BJ (cell line): ENCODE measurements around the gene APLF. TPM values are rescaled to one million over a fixed set of nuclear protein-coding genes. Genes with fewer than 3 reads are reported as not detected.

ENCODE experiments used
- CTCF ChIA-PET: fragments of 350-600 bp; formaldehyde crosslinking; extraction: SDS; loops from one replicate; lab custom pipeline; 2021; ENCODE audit warnings: antibody characterized with exemption, inconsistent platforms; lab: Yijun Ruan, JAX
- POLR2A ChIA-PET: fragments of 300-600 bp; sonication (Branson Sonifier 250); formaldehyde crosslinking; extraction: SDS; loops from one replicate; lab custom pipeline; 2021; ENCODE audit warnings: antibody characterized with exemption; lab: Charles Lee
- DNase-seq: peaks from one replicate; pipeline ENCODE4 v3.0.0-alpha.2; 2011; ENCODE audit warnings: low read depth
- H3K27me3 ChIP-seq: 2 replicates; pipeline ENCODE4 v1.6.0; 2011; ENCODE audit warnings: low read length; ENCODE audit not compliant: control insufficient read depth, insufficient read depth
- H3K36me3 ChIP-seq: 2 replicates; pipeline ENCODE4 v1.5.1; 2011; ENCODE audit warnings: low read length; ENCODE audit not compliant: control insufficient read depth, insufficient read depth
- H3K4me3 ChIP-seq: 2 replicates; pipeline ENCODE4 v1.5.1; 2011; ENCODE audit warnings: low read depth, mild to moderate bottlenecking, control low read depth, low read length
- polyA plus RNA-seq: library from polyadenylated mRNA; depleted of rRNA; stranded (reverse); fragments of >200 nt; gene quantifications from 2 replicates; pipeline ENCODE4 v1.2.3, GENCODE V29; 2011
- TF ChIP-seq, protein P1 (sequence below): IDR thresholded peaks from 2 replicates; pipeline ENCODE4 v1.5.1; 2011; ENCODE audit warnings: low read depth, mild to moderate bottlenecking, control low read depth, inconsistent platforms, low read length, moderate library complexity; ENCODE audit not compliant: insufficient read depth

The APLF gene
- polyA plus RNA-seq, 1 experiment: 1.2 TPM

DNA sequence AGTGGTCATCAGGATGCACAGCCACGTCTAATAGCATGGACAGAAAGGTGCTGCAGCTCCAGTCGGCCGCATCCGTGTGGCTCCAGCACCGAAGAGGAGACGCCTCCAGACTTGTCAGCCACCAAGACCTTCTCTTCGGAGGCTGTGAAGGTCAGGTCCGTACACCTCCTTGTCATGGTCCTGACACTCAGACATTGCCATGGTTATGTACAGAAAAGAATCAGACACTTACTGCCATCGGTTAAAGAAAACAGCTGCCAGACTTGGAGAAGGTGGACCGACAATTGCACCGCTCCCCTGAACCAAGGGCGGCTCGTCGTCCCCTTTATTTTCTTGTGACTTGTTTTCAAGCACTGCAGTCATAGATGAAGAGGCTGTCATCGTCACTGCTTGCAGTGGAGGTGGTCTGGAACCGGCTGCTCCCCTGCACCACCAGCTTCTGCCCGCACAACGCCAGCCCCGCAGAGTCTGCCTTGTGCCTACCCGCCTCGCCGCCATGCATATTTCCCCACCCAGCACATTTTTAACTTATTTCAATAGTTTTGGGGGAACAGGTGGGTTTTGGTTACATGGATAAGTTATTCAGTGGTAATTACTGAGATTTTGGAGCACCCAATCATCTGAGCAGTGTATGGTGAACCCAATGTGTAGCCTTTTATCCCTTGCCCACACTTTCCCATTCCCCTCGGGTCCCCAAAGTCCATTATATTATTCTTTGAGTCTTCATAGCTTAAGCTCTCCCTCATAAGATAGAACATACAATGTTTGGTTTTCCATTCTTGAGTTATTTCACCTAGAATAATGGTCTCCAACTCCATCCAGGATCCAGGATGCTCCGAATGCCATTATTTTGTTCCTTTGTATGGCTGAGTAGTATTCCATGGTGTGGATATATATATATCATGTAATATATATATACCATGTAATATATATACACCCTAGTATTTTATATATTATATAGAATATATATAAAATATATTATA is 18.4 kb upstream of the APLF start:
- peaks cover 5% of the 10 kb centered on the region; the same call in 1 of the 2 replicates for H3K27me3 ChIP-seq
- ChIA-PET POLR2A (no interaction called here), CTCF (interaction anchor here (0.6 to 1.7 kb wide), 3 partner anchors 13 to 125 kb away, joined by 3 to 7 read pairs (median 6); no protein-coding TSS in a partner anchor)
- no peaks in the 10 kb centered on the region for H3K36me3 ChIP-seq
- TF ChIP-seq, protein P1, sequence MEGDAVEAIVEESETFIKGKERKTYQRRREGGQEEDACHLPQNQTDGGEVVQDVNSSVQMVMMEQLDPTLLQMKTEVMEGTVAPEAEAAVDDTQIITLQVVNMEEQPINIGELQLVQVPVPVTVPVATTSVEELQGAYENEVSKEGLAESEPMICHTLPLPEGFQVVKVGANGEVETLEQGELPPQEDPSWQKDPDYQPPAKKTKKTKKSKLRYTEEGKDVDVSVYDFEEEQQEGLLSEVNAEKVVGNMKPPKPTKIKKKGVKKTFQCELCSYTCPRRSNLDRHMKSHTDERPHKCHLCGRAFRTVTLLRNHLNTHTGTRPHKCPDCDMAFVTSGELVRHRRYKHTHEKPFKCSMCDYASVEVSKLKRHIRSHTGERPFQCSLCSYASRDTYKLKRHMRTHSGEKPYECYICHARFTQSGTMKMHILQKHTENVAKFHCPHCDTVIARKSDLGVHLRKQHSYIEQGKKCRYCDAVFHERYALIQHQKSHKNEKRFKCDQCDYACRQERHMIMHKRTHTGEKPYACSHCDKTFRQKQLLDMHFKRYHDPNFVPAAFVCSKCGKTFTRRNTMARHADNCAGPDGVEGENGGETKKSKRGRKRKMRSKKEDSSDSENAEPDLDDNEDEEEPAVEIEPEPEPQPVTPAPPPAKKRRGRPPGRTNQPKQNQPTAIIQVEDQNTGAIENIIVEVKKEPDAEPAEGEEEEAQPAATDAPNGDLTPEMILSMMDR: no peak
- H3K4me3 ChIP-seq: no peak overlapping the region
- DNase-seq: no peak

DNA sequence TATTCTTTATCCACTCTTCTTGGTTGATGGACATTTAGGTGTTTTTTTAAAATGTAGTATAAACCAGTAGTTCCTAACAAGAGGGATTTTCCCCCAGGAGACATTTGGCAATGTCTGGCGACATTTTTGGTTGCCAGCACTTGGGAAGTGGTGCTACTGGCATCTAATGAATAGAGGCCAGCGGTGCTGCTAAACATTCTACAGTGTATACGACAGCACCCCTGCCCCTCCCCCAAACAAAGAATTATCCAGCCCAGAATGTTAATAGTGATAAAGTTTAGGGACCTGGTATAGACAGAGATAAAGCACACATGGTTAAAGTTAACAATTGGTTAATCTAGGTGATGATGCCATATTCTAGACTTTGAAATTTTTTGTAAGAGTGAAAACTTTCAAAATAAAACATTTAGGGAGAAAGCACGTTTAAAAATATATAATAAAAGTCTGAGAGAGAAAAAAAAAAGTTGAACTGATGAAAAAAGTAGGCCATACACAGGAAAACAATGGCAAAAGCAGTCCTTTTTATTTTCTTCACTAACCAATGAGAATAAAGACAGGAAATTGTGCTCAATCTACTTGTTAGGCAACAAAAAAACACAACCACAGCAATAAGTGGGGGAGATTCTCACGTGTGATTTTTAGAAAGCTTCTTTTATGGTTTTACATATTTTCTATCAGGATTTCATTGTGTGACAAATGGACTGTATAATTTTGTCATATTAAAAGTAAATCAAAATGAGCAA is 15.1 kb upstream of the APLF start:
- Histone ChIP-seq H3K27me3 (no peaks in the 10 kb centered on the region), H3K36me3 (no peaks in the 10 kb centered on the region), H3K4me3 (no peak overlapping the region)
- no peak for DNase-seq
- POLR2A ChIA-PET: no interaction called here
- TF ChIP-seq, protein P1: no peak
- CTCF ChIA-PET: interaction anchor here (1.1 to 2.3 kb wide), 3 partner anchors 11 to 13 kb away, joined by 3 to 16 read pairs (median 4); no protein-coding TSS in a partner anchor

DNA sequence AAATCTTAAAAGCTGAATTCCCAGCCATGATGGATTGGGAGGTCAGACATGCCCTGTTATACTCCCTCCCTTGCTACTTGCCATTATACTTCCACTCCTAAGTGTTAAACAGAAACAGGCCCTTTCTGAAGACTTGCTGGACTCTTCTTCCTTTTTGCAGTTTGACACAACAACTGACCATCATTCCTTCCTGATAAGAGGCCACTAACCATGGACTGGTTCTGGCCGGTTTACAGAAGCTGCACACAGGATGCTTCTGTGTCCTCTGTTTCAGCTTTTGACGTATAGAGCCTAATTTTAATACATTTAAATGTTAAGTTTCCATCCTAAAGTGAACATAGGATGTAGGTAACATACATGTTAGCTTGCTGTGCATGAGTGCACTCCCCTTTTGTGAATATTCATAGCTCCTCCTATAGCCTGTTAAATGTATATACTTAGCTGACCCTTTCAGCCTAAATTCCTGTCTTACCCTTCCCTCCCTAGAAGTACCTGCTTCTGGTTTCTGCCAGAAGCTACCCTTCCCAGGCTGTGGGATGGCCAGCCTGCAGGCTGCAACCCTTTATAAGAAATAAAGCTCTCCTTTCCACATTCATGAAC is 13.5 kb upstream of the APLF start:
- H3K36me3 ChIP-seq: no peaks in the 10 kb centered on the region
- H3K4me3 ChIP-seq: no peak overlapping the region
- DNase-seq: no peak
- TF ChIP-seq, protein P1: no peak
- POLR2A ChIA-PET: interaction anchor here (0.6 kb wide), 1 partner anchor 14 kb away, joined by 3 read pairs; the partner anchor contains the start of gene APLF
- no peaks in the 10 kb centered on the region for H3K27me3 ChIP-seq
- CTCF ChIA-PET: interaction anchor here (1.2 to 2.3 kb wide), 3 partner anchors 9 to 141 kb away, joined by 4 to 16 read pairs (median 4); no protein-coding TSS in a partner anchor

DNA sequence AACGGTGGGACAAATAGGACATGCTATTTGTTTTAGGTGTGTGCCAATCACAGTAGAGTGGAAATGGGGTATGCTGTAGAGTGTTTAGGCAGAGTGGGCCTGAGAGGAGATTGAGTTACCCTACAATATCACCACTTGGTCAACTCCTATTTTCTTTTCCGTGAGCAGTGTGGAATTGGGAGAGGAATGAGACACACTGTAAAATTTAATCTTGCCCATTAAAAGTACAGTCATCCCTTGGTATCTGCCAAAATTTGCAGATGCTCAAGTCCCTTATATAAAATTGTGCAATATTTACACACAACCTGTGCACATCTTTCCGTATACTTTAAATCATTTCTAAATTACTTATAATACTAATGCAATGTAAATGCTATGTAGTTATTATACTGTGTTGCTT is 12.7 kb upstream of the APLF start:
- no peaks in the 10 kb centered on the region for H3K36me3 ChIP-seq
- H3K4me3 ChIP-seq: no peak overlapping the region
- ChIA-PET CTCF (interaction anchor here (2.3 kb wide), 1 partner anchor 8 kb away, joined by 16 read pairs; no protein-coding TSS in a partner anchor), POLR2A (no interaction called here)
- DNase-seq: no peak
- H3K27me3 ChIP-seq: no peaks in the 10 kb centered on the region
- TF ChIP-seq, protein P1: no peak
